Panc1 (cell line): Measurements from ENCODE around the gene RPL27A. TPM values are rescaled to one million over a fixed set of nuclear protein-coding genes. Genes with fewer than 3 reads are reported as not detected.

Experiments used
- ATAC-seq: fragments of 200-7000 bp; cut with Tn5 transposase; 2 replicates; pipeline ENCODE4 v1.9.1; 2020; ENCODE audit warnings: mild to moderate bottlenecking, moderate library complexity
- BruUV-seq: library from RNA; stranded (reverse); fragments of 400-500 nt; replicated peaks from 2 replicates; lab custom pipeline; 2021; lab: Mats Ljungman, UMichigan
- CTCF ChIA-PET: fragments of 300-600 bp; sonication (Branson Sonifier 250); formaldehyde crosslinking; loops from one replicate; lab custom pipeline; 2022; ENCODE audit warnings: antibody characterized with exemption; lab: Charles Lee
- POLR2A ChIA-PET: fragments of 300-600 bp; sonication (Branson Sonifier 250); formaldehyde crosslinking; loops from one replicate; lab custom pipeline; 2022; ENCODE audit warnings: antibody characterized with exemption; lab: Charles Lee
- DNase-seq: peaks from one replicate; pipeline ENCODE4 v3.0.0-alpha.2; 2010; ENCODE audit warnings: low read depth, low spot score
- H3K27ac ChIP-seq: 2 replicates; pipeline ENCODE4 v1.5.1; 2011; ENCODE audit warnings: mild to moderate bottlenecking, low read length, inconsistent platforms
- H3K27me3 ChIP-seq: fragments of 200-500 bp; sonication (Bioruptor generic); 2 replicates; pipeline ENCODE4 v1.6.0; 2014; ENCODE audit warnings: low read length, inconsistent platforms; ENCODE audit not compliant: control insufficient read depth, insufficient read depth
- H3K36me3 ChIP-seq: fragments of 200-500 bp; sonication (Bioruptor generic); 2 replicates; pipeline ENCODE4 v1.5.1; 2014; ENCODE audit warnings: inconsistent platforms, mild to moderate bottlenecking, low read length, moderate library complexity; ENCODE audit not compliant: control insufficient read depth, insufficient read depth
- H3K4me1 ChIP-seq: 2 replicates; pipeline ENCODE4 v1.5.1; 2011; ENCODE audit warnings: inconsistent platforms, mild to moderate bottlenecking, low read length, moderate library complexity; ENCODE audit not compliant: control insufficient read depth, insufficient read depth
- H3K4me3 ChIP-seq, 2 experiments: 2 replicates each; pipeline ENCODE4 v1.5.1; 2011 to 2012; ENCODE audit warnings: low read depth in 2 of 2, low read length in 2 of 2, mild to moderate bottlenecking in 2 of 2, inconsistent platforms in 1 of 2, moderate library complexity in 1 of 2
- H3K9me3 ChIP-seq: fragments of 200-500 bp; sonication (Bioruptor generic); 2 replicates; pipeline ENCODE4 v1.5.1; 2014; ENCODE audit warnings: low read depth, mild to moderate bottlenecking, inconsistent platforms, low read length, moderate library complexity; ENCODE audit not compliant: control insufficient read depth, insufficient read depth
- POLR2AphosphoS5 ChIP-seq: IDR thresholded peaks from 2 replicates; pipeline ENCODE4 v1.6.1; 2012; ENCODE audit warnings: mild to moderate bottlenecking, low read depth, low read length, moderate library complexity
- SIN3A ChIP-seq: IDR thresholded peaks from 2 replicates; pipeline ENCODE4 v1.6.1; 2012; ENCODE audit warnings: low read depth, mild to moderate bottlenecking, low read length, moderate library complexity, borderline replicate concordance; ENCODE audit not compliant: insufficient read depth
- TCF7L2 ChIP-seq: IDR thresholded peaks from 2 replicates; pipeline ENCODE4 v1.6.1; 2011; ENCODE audit warnings: mild to moderate bottlenecking, low read depth, low read length, inconsistent platforms
- in situ Hi-C: cut with HindIII; loops from 2 replicates; pipeline ENCODE4 v1.10.0; 2016; ENCODE audit warnings: low sequenced_read_pairs, low pct_unique_long_range_greater_than_20kb
- intact Hi-C: fragments of 100-400 bp; cut with micrococcal nuclease; formaldehyde crosslinking; loops from one replicate; pipeline ENCODE4 v1.10.0; 2022; ENCODE audit not compliant: unreplicated experiment
- total RNA-seq: library from RNA; stranded (reverse); gene quantifications from one replicate; pipeline ENCODE4 v1.2.1, GENCODE V29; 2021; ENCODE audit not compliant: unreplicated experiment
- TF ChIP-seq, protein P1 (sequence below), 2 experiments: IDR thresholded peaks; 2 replicates each; pipeline ENCODE4 v1.6.1; 2011 to 2012; ENCODE audit warnings: low read depth in 2 of 2, control low read depth in 1 of 2, low read length in 1 of 2, mild to moderate bottlenecking in 1 of 2, moderate library complexity in 1 of 2; ENCODE audit not compliant: insufficient read depth in 1 of 2
- TF ChIP-seq, protein P2 (sequence below): fragments of 450-650 bp; IDR thresholded peaks from 2 replicates; pipeline ENCODE4 v1.5.1; 2017; ENCODE audit warnings: mild to moderate bottlenecking

The RPL27A gene
- total RNA-seq, 1 experiment from 2014 or later = 1,115 TPM

DNA sequence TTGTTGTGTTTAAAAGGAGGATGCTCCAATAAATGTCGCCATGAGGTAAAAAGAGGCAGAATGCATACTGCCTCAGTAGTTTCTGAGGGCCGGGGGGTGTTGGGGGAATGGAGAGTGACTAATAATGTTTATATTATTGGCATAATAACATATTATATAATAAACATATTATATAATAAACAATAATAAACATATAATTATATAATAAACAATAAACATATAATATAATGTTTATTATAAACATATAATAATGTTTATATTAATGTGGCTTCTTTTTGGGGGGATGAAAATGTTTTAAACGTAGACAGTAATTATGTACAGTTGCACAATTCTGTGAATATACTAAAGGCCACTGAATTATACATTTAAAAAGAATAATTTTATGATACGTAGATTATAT, 35.7 kb upstream of the RPL27A start:
- TF ChIP-seq, protein P1, sequence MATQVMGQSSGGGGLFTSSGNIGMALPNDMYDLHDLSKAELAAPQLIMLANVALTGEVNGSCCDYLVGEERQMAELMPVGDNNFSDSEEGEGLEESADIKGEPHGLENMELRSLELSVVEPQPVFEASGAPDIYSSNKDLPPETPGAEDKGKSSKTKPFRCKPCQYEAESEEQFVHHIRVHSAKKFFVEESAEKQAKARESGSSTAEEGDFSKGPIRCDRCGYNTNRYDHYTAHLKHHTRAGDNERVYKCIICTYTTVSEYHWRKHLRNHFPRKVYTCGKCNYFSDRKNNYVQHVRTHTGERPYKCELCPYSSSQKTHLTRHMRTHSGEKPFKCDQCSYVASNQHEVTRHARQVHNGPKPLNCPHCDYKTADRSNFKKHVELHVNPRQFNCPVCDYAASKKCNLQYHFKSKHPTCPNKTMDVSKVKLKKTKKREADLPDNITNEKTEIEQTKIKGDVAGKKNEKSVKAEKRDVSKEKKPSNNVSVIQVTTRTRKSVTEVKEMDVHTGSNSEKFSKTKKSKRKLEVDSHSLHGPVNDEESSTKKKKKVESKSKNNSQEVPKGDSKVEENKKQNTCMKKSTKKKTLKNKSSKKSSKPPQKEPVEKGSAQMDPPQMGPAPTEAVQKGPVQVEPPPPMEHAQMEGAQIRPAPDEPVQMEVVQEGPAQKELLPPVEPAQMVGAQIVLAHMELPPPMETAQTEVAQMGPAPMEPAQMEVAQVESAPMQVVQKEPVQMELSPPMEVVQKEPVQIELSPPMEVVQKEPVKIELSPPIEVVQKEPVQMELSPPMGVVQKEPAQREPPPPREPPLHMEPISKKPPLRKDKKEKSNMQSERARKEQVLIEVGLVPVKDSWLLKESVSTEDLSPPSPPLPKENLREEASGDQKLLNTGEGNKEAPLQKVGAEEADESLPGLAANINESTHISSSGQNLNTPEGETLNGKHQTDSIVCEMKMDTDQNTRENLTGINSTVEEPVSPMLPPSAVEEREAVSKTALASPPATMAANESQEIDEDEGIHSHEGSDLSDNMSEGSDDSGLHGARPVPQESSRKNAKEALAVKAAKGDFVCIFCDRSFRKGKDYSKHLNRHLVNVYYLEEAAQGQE (IDR thresholded peaks at IDR 0.05; ENCODE audit: insufficient read depth in 1 of 2, low read depth in 2 of 2, low read length in 1 of 2) = no peak
- TF ChIP-seq, protein P2, sequence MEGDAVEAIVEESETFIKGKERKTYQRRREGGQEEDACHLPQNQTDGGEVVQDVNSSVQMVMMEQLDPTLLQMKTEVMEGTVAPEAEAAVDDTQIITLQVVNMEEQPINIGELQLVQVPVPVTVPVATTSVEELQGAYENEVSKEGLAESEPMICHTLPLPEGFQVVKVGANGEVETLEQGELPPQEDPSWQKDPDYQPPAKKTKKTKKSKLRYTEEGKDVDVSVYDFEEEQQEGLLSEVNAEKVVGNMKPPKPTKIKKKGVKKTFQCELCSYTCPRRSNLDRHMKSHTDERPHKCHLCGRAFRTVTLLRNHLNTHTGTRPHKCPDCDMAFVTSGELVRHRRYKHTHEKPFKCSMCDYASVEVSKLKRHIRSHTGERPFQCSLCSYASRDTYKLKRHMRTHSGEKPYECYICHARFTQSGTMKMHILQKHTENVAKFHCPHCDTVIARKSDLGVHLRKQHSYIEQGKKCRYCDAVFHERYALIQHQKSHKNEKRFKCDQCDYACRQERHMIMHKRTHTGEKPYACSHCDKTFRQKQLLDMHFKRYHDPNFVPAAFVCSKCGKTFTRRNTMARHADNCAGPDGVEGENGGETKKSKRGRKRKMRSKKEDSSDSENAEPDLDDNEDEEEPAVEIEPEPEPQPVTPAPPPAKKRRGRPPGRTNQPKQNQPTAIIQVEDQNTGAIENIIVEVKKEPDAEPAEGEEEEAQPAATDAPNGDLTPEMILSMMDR = no peak
- no peak for TF ChIP-seq POLR2AphosphoS5
- no peak for TF ChIP-seq TCF7L2
- TF ChIP-seq SIN3A = no peak
- Histone ChIP-seq H3K4me3 (no peak overlapping the region), H3K27me3 (no peaks in the 10 kb centered on the region), H3K36me3 (peaks cover 22% of the 10 kb centered on the region; the same call in 1 of the 2 replicates), H3K9me3 (no peaks in the 10 kb centered on the region), H3K27ac (no peak overlapping the region), H3K4me1 (no peaks in the 10 kb centered on the region)
- in situ Hi-C loops (no loop called here), intact Hi-C loops (no loop called here)
- POLR2A ChIA-PET = no interaction called here
- CTCF ChIA-PET = no interaction called here
- no TSS peak for BruUV-seq
- ATAC-seq = no peak
- no peak for DNase-seq

DNA sequence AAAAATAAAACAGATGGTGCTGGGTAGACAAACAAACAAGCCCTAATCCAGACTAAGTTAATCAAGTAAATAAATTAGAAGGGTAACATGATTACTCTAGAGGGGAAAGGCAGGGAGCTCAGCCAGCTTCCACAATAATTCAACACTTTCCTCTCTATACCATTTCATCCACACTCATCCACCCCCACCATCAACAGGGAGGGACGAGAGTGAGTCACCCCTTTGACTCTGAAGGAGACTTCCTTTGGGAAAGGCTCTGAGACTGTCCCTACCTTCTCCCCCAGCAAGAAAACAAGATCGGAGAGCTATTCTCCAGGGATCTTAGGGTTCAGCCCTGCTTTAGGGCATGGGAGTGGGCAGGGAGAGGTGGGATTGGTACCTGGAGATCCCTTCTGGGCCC, 33.2 kb upstream of the RPL27A start:
- ATAC-seq = no peak
- intact Hi-C loops (no loop called here), in situ Hi-C loops (no loop called here)
- H3K36me3 ChIP-seq = peaks cover 15% of the 10 kb centered on the region; the same call in 1 of the 2 replicates
- no peak overlapping the region for H3K4me3 ChIP-seq
- H3K4me1 ChIP-seq = no peaks in the 10 kb centered on the region
- TF ChIP-seq TCF7L2 = no peak
- TF ChIP-seq, protein P2 = no peak
- TF ChIP-seq POLR2AphosphoS5 = no peak
- no peak for TF ChIP-seq SIN3A
- TF ChIP-seq, protein P1 (IDR thresholded peaks at IDR 0.05; ENCODE audit: insufficient read depth in 1 of 2, low read depth in 2 of 2, low read length in 1 of 2) = no peak
- H3K27me3 ChIP-seq = no peaks in the 10 kb centered on the region
- POLR2A ChIA-PET = interaction anchor here (1.1 kb wide), 1 partner anchor 9 kb away, joined by 3 read pairs; no protein-coding TSS in a partner anchor
- no peaks in the 10 kb centered on the region for H3K9me3 ChIP-seq
- CTCF ChIA-PET = no interaction called here
- no peak for DNase-seq
- no TSS peak for BruUV-seq
- H3K27ac ChIP-seq = no peak overlapping the region
